ENCODE data around the gene GUCD1.
"Not testable (repeated sequence)": the region's sequence is repeated elsewhere in the genome, so short reads cannot be mapped to it uniquely, and the experiment has no call there.

Gene GUCD1

GRCh38 chr22:24563246-24563645, 8.3 kb upstream of the GUCD1 start:
- no peak for DNase-seq

DNA sequence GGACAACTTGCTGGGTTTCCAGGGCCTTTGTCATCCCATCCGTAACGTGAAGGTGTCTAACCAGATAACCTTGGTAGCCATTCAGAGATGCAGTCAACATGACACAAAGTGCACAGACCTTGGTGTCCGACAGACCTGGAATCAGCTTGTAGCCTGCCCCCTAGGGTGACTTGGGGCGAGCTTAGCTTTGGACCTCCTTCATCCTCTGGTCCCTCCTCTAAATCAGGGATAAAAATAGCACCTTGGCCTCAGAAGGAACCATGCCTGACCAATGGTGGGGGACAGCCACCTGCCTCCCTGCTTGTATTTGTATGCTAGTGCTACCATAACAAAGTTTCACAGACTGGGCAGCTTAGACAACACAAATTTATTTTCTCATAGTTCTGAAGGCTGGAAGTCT, 4.5 kb upstream of the GUCD1 start:
- no peak for DNase-seq

GRCh38 chr22:24555165-24556039, 464 bp upstream of the GUCD1 start, which contains the start of gene SNRPD3:
TSS of gene SNRPD3 (plus strand) at chr22:24555999. CDS start at chr22:24557675, 1,676 bp downstream.
- peak; percentile 92 to 98 for DNase-seq

- DNase-seq, result no peak
Observed at GRCh38 chr22:24553597-24554312, 1.2 kb downstream of the GUCD1 start.

DNA sequence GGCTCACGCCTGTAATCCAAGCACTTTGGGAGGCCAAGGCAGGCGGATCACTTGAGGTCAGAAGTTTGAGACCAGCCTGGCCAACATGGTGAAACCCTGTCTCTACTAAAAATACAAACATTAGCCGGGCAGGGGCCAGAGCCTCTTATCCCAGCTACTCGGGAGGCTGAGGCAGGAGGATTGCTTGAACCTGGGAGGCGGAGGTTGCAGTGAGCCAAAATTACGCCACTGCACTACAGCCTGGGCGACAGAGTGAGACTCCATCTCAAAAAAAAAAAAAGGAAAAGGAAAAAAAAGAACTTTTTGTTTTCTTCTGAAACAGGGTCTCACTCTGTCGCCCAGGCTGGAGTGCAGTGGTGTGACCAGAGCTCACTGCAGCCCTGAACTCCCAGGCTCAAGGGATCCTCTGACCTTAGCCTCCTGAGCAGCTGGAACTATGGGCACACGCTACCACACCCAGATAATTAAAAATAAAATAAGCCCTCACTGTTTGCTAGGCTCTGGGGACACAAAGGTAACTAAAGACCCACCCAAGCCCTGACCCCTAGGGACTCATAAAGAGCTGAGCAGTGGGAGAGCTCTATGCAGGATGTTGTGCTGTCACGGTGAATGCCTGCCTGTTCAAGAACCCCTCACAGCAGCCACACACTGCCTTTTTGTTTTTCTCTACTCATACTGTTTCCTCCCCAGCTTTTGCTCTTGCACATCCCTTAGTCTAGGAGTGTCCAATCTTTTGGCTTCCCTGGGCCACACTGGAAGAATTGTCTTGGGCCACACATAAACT, 2.2 kb downstream of the GUCD1 start:
- DNase-seq, result not testable (repeated sequence)

DNA sequence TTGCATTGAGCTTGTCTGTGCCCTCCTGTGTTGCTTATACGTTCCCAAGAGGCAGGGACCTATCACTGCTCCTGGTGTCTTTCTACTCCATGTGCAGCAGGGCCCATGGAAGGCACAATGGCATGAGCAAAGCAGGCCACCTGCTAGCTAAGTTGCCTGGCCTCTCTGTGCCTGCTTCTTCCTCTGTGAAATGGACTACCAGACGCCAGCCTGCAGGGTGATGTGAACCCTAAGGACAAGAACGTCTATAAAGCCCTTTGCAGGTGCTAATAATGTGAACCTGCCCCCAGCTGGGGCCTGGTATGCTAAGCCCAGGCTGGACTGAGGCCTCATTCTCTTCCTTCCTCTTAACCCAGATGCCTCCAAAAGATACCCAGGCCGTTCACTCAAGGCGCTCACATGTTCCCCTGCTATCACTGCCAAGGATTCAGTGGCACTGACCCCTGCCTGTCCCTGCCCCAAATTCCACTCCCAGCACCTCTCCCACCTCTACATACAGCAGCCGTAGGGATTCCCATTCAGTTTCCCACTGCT, 4.0 kb downstream of the GUCD1 start:
- DNase-seq, result no peak

- DNase-seq, result no peak
Observed at GRCh38 chr22:24550028-24550901, 4.7 kb downstream of the GUCD1 start.

- DNase-seq, result no peak
Observed at GRCh38 chr22:24548812-24549211, 6.1 kb downstream of the GUCD1 start.

DNA sequence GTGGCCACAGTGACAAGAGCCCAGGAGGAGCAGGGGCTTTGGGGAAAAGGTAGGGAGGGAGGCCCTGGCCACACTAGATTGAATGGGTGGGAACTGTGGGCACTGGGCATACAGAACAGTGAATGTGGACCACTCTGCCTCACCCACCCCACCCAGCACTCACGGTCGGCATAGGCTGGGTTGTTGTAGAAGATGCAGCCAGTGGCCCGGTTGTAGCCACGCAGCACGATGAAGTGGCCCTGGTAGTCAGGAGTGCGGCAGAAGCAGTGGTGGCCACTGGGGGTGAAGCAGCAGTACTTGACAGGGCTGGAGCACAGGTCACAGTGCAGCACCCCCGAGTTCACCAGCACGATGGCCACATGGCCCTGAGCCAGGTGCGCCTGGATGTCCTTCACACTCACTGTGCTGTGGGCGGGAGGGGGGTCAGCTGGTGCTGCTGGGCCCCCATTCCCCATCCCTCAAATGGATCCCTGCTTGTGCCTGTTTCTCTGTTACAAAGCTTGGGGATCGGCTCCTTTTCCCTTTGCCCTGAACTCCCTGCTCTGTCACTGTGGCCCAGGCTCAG, 11.2 kb downstream of the GUCD1 start:
- no peak for DNase-seq

DNA sequence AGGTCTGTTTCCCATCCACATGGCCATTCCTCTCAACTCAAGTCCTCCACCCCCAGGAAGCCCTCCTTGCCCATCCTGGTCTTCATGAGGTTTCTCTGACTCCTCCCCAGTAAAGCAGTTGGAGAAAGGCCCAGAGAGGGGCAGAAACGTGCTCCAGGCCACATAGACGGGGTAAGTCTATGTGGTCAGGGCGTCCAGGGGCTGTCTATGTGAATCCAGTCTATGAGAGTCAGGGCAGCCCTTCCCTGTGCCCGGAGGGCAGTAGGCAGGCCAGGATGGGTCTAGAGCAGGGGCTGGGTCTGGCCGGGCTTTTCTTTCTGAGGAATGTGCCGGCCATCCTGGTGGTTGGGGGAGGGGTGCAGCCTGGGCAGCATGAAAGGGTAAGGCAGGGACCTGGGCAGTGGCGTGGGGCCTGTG, 11.7 kb downstream of the GUCD1 start:
- DNase-seq, result no peak

- DNase-seq, result no peak
Observed at GRCh38 chr22:24542641-24543040, 12.3 kb downstream of the GUCD1 start.

- no peak for DNase-seq
Observed at GRCh38 chr22:24541681-24542515, 13.0 kb downstream of the GUCD1 start.

- DNase-seq, result no peak
Observed at GRCh38 chr22:24540470-24540869, 14.5 kb downstream of the GUCD1 start.

DNA sequence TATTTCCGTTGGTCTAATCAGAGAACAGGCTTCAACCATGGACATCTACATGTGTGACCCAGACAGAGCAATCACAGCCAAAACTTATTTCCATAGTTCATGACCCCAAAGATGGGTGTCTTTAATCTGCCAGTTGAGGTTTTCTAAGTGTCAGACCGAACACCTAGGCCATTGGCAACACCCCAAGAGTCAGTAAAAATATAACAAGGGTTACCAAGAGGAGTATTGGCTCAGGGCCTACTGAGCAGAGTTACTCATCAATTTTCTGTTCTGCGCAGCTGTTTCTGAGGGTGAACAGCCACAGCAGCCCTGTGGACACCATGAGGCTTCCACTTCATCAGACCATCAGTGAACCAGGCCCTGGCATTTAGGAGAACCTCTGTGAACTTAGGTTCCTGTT, 18.8 kb downstream of the GUCD1 start:
- no peak for DNase-seq

GRCh38 chr22:24535348-24535747, 19.6 kb downstream of the GUCD1 start:
- no peak for DNase-seq

DNA sequence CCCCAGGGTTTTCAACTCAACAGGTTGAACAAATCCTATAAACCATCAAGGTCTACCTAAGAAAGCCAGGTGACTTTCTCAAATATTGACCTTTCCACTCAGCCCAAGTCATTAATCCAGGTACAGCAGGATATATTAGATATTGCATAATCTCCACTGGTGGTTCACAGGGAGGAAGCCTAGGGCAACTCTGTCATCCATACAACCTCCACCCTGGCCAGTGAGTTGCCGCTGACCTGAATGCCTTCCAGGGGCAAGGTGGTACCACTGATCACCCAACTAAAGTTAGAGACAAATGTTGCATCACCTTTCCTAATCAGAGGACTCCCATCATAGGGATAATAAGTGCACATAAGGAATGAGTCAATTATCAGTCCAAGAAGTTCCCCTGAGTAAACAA, 22.9 kb downstream of the GUCD1 start:
- no peak for DNase-seq

DNA sequence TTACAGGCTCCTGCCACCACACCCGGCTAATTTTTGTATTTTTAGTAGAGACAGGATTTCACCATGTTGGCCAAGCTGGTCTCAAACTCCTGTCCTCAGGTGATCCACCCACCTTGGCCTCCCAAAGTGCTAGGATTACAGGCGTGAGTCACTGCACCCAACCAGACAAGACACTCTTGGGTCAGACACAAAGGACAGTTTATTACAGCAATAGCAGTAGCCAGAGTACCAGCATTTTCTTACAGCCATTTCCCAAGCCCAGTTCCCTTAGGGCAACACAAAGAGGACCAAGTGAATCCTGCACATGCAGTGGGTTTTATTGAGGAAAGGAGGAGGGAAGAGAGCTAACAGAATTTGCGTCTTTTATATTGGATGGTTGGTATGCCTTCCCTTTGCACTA, 24.0 kb downstream of the GUCD1 start:
- DNase-seq, result not testable (repeated sequence)

DNA sequence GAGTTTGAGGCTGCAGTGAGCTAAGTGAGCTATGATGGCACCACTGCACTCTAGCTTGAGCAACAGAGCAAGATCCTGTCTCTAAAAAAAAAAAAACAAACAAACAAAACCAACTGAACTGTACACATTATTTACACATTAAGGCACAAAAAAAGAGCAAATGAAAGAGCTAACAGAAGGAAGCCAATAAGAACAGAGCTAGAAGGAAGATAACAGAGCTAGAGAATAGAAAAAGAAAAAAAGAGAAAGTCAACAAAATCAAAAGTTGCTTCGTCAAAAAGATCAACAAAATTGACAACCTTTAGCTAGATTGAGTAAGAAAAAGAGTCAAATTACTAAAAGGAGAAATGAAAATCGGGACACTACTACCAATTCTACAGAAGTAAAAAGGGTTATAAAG, 25.0 kb downstream of the GUCD1 start:
- no peak for DNase-seq

GRCh38 chr22:24526191-24526590, 28.7 kb downstream of the GUCD1 start:
- DNase-seq, result no peak

- DNase-seq, result peak in 1 of 2 experiments; percentile 28
Observed at GRCh38 chr22:24525416-24526037, 29.4 kb downstream of the GUCD1 start.

Data from cerebellar nuclear complex (tissue), 1 donor.